ENCODE data around the gene HS3ST3B1.
A peak's percentile ranks its signal among the peaks of the same experiment; 100 is the strongest.

The HS3ST3B1 gene

DNA sequence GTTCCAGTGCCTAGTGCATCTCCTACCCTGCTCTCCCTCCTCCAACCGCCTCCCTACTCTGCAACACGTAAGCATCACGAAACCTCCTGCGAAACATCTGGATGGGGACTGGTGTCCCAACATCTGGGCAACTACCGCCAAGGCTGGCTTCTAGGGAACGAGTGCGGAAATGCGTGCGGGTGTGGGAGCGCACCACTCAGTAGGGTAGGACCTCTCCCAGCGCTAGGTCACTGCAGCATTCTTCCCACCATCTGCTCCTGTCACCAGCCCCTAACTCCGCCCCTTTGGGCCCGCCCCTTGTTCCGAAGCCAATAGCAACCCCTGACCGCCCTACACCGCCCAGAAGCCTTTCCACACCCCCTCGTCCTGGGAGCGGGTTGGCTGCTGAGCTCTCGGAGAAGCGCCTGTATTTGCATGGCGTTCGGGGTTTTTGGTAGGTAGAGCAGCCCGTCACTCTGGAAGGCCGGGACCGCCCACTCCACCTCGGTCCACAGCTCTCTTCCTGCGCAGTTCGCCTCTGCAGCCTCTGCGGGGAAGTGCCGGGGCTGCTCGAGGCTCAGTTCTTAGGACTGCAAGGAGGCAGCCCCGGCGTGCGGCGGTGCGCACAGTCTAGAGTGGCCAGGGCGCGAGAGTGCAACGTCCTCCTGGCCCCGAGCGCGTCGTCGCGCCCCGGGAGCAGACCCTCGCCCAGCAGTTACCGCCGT lies at the start of gene HS3ST3B1:
TSS of gene HS3ST3B1 (plus strand) at position 507 of the 704 bp plus-strand sequence. CDS start 438 bp downstream, outside the sequence.
- DNase-seq, result peak; percentile 99

DNA sequence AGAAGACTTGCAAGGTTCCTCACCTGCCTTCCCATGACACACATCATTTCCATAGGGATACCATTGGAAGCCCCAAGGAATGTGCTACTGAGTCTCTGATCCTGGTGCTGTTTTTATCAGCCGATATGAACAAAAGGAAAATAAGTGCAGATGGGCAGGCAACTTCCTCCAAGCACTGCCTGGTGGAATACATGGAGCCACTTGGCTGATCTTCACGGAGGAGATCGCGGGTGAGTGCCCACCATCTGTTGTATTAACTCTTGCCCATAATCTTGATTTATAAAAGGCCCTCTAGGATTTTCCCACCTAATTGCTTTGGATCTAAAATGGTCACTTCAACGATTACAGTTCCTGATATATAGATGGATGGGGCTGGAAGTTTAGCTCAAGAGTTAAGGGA lies 39.5 kb upstream of the HS3ST3B1 start:
- DNase-seq, result no peak

DNA sequence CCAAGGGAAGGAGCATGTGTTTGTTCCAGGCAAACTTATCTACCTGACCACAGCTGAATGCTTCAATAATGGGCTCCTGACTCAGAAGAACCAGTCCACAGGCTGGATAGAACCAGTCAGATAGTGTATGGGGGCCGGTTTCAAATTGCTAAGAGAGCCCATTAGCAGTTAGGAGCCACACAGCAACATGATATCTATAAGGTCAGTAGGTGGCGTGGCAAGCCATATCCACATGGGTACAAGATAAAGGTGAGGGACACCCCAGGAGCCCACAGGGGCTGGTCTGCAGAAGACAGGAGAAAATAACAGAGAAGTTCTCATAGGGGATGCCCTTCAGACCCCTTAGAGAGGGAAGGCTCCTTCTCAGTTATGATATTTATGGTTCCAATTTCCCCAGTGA lies 32.6 kb upstream of the HS3ST3B1 start:
- no peak for DNase-seq

DNA sequence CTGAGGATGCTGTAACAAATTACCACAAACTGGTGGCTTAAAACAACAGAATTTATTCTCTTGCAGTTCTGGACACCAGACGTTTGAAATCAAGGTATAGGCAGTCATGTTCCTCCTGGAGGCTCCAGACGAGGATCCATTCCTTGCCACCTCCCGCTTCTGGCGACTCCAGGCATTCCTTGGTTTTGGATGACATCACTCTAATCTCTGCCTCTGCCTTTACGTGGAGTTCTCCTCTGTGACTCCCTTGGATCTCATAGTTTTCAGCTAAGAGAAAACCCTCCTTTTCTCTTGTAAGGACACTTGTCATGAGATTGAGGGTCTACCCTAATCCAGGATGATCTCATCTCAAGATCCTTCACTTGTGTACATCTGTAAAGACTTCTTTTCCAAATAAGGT lies 31.4 kb upstream of the HS3ST3B1 start:
- DNase-seq, result no peak

DNA sequence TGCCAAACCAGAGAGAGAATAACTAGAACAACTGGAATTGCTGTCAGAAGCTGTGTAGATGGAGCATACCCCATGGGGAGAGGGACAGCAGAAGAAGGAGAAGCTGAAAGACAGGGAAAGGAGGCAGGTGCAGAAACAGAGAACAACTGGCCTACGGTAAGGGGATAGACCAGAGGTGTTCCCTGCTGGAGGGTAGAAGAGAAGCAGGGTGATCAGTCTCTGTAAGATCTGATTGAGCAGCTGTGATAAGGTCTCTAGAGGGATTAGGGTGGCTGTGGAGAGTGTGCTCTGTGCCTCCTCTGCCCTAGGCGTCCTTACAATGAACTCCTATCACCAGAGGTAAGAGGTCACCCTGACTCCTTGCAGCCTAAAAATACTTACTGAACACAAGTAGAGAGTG lies 30.4 kb upstream of the HS3ST3B1 start:
- DNase-seq, result no peak

DNA sequence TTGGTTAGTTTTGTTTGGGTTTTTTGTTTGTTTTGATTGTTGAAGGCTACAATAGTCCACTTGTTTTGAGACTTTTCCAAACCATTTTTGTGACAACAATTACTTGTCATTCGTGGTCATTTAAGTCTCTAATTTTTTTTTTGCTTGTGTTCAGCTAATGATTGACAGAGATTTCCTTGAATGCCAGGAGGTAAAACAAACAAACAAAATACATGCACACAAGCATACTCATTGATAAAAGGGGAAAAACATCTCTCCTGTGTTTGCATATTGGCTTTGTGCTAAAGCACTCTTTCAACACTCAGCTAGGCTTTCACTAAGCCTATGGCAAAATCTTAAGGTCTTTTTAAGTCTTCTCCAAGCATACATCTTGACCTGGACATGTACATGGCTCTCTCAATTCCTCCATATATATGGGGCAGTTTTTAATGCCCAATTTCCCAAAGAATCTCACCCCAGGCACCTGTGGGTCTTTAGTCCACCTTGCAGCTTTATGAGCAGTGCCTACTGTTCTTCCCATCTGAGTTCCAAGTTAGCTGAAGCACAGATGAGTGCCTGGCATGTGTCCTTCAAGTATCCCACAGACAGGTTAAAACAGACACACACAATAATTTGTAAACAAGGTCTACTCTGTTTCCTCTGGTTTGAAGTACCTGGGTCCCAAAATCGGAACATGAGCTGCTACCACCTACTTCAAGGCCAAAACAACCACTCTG lies 24.2 kb upstream of the HS3ST3B1 start:
- no peak for DNase-seq

DNA sequence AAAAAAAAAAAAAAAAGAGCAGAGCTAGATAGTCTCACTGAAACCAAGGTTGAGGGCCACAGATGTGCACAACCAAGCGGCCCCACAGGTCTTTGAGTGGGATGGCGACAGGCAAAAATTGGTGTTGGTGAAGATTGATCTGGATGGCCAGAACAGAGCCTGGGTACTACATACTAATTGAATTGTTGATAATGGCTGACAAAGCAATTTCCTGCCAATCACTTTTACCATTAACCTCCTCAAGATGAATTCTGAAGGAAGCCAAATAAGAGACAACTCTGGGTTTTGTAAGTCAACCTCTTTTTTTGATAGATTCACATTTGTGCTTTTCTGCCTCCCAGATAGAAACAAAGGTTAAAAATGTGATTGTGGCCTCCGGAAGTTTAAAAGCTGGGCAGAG lies 19.4 kb upstream of the HS3ST3B1 start:
- DNase-seq, result no peak

DNA sequence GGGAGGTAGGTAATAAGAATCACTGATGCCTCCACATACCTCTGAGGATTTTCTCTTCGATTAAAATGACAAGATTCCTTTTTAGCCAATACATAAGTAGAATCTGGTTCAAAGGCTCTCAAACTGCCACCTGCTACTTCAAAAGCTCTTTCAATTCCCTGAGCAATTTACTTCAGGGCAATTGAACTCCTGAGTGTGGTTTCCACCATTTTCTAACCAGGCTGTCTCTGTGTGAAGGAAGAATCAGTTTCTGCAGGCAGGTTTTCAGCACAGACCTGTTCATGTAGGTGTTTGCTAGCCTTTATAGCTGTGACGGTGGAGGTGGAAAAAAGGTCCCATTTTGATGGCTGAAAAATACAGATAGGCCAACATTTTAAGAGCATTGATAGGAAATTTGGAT lies 18.2 kb upstream of the HS3ST3B1 start:
- DNase-seq, result no peak

DNA sequence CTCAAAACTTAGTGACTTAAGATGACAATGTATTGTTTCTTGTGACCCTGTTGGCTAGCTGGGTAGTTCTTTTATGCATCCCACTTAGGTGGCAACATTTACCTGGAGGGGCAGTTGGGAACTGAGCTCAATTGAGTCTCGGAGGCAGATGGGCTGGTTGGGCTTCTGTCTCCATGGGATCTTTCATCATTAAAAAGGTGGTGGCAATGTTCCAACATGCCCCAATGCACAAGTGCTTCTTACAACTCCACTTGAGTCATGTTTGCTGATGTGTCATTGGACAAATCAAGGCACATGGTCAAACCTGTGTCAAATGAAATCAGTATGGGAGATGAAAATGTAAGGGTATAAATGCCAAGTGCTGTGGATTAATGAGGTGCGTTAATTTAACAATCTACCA lies 11.7 kb upstream of the HS3ST3B1 start:
- no peak for DNase-seq

DNA sequence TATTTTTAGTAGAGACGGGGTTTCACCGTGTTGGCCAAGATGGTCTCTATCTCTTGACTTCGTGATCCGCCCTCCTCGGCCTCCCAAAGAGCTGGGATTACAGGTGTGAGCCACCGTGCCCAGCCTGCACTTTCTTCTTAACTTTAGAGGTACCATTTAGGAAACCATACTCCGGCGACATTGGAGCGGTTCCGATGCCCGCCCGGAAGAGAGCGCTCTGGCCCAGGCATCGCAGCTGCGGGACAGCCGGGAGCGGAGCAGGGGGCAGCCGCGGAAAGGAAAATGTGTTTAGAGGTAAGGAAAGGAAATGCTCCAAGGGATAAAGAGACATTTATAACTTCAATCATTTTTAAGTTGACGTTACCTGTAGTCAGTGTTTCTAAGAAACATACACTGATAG lies 6.0 kb upstream of the HS3ST3B1 start:
- no peak for DNase-seq

DNA sequence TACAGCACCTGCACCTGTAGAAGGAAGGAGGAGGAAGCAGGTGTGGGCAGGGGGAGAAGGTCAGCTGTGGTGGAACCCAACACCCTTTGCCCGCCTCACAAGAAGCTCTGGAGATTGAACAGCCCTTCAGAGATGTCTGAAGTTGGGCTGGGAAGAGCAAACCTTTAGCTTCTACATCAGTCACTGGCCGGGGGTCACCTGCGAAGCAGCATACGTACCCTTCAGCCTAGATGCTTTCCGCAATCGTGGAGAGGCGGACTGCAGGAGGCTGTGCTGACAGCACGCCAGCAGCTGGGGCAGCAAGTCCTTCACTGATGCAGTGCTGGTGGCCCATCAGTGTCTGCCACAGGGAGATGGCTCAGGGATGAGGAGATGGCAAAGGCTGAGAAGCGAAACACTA lies 5.2 kb upstream of the HS3ST3B1 start:
- DNase-seq, result no peak

DNA sequence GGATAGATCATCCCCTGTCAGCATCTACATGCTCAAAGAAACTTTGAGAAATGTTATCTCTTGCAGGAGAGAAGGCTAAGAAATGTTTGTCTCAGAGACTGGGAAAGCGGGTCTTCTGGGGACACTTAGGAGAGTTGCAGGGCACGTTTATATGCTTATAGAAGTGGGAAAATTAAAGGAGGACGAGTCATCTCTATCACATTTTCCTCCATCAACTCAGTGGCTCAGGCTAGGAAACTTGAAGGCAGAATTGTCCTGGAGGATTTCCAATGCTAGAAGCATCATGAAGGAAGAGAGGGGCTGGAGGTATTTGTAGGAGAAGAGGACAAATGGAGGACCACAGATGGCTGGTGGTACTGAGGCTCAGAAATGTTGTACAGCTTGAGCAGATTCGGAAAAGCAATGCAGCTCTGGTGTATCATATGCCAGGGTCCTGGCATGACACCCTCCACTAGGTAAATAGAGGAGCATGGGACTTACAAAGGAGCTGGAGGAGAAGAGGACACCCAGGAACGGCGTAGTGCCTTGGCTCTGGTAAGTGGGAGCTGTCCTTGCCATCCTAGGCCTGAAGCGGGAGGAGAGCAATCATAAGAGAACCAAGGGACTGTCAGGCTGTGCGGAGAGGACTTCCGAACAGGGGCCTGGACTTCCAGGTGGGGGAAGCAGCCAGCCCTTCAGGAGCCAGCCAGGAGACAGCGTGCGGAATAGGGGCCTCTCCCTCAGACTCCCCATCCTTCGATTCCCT lies 4.5 kb upstream of the HS3ST3B1 start:
- no peak for DNase-seq

DNA sequence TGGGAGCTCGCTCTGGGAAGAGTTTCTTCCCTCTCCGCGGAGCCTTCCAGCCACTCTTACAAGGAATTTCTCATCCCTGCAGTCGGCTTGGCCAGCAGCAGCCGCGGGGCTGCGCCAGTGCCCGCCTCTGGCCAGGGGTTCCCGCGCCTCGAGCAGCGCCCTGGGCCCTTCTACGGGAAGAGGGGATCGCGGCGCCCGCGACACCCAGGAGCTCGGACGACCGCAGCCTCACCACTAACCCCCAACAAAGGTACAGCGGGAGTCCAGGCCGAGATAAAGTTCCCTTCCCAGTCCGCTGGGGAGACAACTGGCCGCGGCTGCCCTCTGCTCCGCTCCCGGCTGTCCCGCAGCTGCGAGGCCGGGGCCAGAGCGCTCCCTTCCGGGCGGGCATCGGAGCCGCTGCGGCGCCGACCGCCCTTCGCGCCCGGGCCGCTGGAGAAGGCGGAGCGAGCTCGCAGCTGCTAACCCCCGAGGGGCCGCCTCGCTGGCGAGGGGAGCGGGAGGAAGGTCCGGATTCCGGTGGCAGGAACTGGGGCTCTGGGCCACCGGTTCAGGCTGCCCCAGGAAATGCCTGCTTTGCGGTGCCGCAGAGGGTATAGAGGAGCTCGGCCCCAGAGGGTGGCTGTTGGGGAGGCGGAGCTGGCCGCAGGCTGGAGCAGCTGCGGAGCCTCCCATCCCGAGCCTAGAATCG lies 3.6 kb upstream of the HS3ST3B1 start:
- DNase-seq, result no peak

DNA sequence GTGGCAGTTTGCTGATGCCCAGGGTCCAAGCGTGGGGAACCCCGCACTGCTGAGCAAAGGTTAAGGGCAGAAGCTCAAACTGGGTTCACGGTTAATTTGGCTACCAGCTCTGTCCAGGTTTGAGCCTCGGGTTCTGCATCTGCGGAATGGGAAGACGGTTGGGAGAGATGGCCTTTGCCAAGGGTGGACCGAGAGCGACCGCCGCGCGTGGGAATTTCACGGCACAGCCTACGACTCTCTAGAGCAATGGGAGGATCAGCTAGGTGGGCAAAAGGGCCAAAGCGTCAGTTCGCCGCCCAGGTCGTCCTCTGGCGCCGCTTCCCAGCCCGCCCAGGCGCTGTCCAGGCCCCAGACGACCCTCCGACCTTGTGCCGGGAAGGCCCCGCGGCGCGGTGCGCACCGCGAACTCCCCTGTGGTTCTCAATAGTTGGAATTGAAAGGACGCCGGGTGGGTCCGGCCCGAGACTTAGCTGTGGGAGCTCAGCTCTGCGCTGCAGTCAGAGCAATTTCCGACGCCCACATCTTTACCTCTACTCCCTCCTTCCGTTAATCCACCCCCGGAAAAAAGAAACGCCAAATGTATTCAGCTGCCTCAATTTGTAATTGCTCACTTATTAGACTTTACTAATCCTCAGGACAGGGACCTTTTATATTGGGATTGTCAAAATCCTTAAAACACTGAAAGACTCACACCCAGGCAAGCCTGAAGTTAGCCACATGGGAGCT lies 2.5 kb upstream of the HS3ST3B1 start:
- DNase-seq, result no peak

DNA sequence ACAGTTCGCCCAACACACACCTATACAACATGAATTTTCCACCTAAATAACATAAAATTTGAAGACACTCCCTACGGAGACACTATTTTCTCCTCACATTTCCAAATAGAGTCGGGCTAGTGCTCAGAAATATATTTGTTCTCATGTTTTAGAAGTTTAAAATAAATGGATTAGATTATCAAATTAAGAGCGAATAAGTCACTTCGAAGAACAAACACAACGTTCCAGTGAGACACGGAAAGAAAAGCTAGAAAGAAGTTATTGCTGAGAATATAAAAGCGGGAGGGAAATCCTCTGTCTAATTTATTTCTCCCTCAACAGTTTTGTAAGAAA lies 2.0 kb upstream of the HS3ST3B1 start:
- no peak for DNase-seq

DNA sequence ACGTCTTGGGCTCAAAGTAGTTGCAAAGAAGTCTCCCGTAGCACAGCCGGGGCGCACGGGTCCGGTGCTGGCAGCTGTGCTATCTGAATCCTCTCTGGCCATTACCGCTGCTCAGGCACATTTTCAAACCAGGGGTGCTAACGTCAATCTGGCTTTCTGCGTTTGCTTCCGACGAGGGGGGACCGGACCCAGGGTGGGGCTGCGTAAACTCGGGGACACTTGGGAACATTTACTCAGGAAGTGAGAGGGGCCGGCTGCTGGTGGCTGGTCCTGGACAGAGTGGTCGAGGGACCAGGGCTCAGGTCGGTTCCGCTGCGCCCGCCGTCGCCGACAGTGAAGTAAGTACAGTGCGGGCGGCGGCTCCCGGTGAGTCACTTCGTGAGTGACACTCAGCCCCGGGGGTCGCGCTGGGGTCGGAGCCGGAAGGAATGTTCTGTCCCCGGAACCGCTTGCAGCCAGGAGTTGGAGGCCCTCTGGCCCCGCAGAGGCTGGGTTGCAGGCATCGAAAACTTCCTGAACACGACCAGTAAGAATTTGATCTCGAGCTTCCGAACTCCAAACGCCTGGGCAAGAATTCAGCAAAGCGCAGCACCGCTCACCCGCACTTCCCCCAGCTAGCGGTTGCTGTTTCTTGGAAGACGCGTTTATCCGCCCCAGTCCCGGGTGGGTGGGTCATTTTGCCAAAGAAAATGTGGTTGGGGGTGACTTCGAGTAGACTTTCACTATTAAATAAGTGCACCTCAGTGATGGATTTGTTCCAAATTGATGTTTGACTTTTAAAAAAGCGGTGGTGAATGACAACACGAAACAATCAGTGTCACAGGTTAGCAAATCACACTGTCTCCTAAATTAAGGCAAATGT lies 1.4 kb upstream of the HS3ST3B1 start:
- DNase-seq, result peak in 1 of 2 experiments; percentile 26

DNA sequence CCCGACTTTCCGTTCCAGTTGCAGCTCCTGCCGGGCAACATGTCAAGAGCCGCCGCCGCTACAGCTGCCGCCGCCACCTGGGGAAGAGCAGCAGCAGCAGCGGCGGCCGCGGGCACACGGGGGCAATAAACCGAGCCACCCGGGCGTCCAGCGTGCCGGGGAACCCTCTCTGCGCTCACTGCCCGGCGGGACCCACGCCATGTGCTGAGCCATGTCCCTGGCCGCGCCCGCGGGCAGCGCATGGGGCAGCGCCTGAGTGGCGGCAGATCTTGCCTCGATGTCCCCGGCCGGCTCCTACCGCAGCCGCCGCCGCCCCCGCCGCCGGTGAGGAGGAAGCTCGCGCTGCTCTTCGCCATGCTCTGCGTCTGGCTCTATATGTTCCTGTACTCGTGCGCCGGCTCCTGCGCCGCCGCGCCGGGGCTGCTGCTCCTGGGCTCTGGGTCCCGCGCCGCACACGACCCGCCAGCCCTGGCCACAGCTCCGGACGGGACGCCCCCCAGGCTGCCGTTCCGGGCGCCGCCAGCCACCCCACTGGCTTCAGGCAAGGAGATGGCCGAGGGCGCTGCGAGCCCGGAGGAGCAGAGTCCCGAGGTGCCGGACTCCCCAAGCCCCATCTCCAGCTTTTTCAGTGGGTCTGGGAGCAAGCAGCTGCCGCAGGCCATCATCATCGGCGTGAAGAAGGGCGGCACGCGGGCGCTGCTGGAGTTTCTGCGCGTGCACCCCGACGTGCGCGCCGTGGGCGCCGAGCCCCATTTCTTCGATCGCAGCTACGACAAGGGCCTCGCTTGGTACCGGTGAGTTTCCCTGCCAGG lies 604 bp downstream of the HS3ST3B1 start:
- peak; percentile 17 to 45 for DNase-seq

DNA sequence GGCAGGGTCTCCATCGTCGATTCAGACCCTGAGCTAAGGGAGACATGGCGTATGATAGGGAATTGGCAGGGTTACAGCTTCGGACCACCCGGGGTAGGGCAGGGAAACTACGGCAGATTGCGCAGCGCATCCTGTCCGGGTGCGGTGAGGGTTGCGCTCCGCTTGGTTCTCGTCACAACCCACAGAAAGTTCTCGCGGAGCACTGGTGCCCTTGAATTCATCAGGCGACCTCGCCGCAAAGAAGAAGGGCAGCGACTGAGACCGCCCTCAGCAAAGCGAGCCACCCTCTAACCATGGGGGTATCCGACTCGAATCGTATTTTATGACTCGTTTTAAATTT lies 1.2 kb downstream of the HS3ST3B1 start:
- peak; percentile 48 to 52 for DNase-seq

DNA sequence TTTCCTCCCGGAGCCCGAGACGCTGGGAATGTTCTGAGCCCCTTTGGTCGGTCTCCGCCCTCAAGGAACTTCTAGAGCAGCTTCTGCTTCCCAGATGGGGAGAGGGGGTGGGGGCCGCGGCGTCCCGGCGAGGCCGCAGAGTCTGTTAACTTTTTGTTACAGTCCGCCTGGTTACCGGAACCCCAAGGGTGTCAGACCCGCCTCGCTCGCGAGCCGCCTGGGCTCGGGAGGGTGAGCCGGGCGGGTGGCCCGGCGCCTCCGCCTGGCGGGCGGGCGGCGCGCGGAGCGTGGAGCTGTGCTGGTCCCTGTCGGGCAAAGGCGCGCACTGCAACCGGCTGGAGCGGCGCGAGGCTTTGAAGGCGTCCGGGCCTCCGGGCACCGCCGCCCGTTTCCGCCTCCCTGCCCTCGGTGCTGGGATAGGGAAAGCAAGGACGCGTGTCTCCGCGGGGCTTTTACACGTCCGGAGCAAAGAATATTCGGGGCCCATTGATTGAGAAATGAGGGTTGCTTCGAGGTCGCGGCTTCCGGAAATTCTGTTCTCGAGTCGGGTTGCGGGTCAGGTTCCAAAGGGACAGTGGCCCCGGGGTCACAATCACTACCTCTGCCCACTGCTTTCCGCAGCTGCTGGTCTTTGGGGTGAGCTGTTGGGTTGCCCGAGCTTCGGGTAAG lies 1.7 kb downstream of the HS3ST3B1 start:
- DNase-seq, result peak; percentile 77

Data from activated CD4-positive, alpha-beta T cell treated with anti-CD3 and anti-CD28 coated beads, Interleukin-2, amount 50 U/mL, for 4 hours (primary cell).